Coronary artery (tissue), 2 donors: ENCODE measurements around the gene CHST11.

Source experiments
- DNase-seq: peaks from one replicate; pipeline ENCODE4 v3.0.0-alpha.2; 2017; ENCODE audit warnings: low spot score
- H3K27ac ChIP-seq, 2 donors: fragments of 200-600 bp; sonication (generic); one replicate each; pipeline ENCODE4 v1.5.1; 2016 to 2019
- H3K4me3 ChIP-seq: fragments of 200-600 bp; sonication (generic); 2 replicates; pipeline ENCODE4 v1.5.1; 2016; ENCODE audit warnings: mild to moderate bottlenecking, moderate library complexity
- CTCF ChIP-seq: fragments of 200-600 bp; sonication (generic); IDR thresholded peaks from one replicate; pipeline ENCODE4 v1.5.1; 2019; ENCODE audit warnings: antibody characterized with exemption

Gene CHST11

DNA sequence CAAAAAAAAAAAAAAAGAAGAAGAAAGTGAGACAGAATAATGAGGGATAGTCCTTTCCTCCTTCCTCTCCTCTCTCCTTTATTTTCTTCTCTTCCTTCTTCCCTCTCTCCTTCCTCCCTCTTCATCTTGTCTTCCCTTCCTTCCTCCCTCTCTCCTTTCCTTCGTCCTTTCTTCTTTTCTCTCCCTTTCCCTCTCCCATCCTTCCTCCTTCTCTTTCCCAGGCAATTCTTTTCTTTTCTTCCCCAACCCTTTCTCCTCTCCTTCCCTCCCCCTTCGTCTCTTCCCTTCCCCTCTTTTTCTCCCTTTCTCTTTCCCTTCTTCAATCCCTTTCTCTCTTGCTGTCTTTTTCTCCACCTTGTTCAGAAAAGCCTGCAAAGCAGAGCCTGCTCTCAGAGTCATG, 3.6 kb upstream of the CHST11 start:
- DNase-seq = no peak
- TF ChIP-seq CTCF = no peak
- H3K4me3 ChIP-seq = no peak overlapping the region
- H3K27ac ChIP-seq = no peak overlapping the region

DNA sequence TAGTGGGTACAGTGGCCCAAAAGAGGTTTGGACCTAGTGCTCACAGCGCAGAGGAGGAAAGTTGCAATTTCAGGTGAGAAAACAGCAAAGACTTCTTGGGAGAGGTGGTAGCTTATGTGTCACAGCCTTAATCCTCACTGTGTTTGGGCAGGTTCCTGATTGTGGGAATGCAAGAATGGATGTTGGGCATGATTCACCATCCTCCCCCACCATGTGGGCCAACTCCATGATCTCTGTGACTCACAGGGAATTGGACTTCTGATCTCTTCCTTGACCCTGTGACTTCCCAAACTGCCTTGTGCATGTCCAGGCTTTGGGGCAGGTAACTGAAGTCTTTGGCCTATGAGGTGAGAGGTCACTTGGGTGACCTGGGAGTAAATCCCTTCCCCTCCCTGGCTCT, 1.8 kb upstream of the CHST11 start:
- Histone ChIP-seq H3K27ac (no peak overlapping the region), H3K4me3 (no peak overlapping the region)
- DNase-seq = no peak
- TF ChIP-seq CTCF = no peak

DNA sequence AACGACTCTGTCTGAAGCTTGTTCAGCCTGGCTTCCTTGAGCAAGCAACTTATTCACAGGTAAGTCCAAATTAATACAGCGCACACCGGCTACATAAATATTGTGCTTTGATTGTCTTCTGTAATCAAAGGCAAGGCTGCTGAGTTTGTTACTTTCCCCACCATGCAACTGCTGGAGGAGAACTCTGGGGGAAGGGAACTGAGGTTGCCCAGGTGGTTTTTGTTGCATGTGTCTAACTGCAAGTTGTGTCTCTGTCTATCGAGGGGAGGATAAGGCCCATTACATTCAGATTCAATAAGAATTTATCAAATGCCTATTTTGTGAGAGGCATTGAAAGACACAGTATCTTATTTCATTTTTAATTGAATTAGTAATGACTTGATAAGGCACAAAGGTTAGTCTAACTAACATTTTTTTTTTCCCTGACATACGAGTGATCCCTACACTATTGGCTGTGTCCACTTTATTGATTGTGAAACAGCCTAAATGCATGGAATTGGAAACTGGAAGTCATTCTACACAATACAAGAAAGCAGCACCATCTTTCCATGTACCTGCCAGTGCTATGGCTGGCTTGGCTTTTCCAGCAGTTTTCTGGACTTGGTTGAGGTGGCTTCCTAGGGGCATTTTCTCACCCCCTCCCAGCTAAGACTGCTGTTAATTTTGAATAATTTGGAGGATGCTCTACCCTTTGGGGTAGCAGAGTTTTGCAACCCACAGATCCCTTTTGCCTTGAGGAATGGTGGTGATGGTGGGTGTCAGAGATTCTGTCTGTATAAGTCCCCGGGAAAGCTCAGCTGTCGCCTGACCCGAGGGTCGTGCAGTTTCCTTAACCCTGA, 951 bp upstream of the CHST11 start:
- peak overlapping the region; percentile 90 for H3K4me3 ChIP-seq
- TF ChIP-seq CTCF = no peak
- H3K27ac ChIP-seq = peak overlapping the region; percentile 91 to 94
- no peak for DNase-seq

DNA sequence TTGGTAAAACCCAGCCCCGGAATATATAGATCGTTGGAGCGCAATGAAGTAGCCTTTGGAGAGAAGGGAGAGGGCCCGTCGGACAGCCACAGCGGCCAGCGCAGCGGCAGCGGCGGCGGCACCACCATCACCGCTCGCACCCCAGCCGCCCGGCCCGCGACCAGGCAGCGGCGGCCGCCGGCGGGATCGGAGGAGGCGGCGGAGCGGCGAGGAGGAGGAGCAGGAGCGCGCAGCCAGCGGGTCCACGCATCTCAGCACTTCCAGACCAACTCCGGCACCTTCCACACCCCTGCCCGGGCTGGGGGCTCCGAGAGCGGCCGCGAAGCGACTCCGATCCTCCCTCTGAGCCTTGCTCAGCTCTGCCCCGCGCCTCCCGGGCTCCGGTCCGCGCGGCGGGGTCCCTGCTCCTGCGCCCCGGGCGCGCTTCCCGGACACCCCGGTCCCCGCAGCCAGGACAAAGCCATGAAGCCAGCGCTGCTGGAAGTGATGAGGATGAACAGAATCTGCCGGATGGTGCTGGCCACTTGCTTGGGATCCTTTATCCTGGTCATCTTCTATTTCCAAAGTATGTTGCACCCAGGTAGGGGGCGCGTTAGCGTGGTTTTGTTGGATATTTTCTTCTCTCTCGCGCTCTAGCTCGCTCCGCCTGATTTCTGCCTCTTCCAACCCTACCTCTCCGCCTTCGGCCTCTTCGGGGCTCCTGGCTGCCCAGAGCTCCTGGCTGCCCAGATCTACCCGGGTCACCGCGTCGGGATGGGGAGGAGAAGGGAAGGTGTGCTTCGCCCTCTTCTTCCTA, 400 bp downstream of the CHST11 start:
- Histone ChIP-seq H3K4me3 (peak overlapping the region; percentile 90), H3K27ac (peak overlapping the region; percentile 91 to 94)
- no peak for TF ChIP-seq CTCF
- DNase-seq = peak; percentile 84

DNA sequence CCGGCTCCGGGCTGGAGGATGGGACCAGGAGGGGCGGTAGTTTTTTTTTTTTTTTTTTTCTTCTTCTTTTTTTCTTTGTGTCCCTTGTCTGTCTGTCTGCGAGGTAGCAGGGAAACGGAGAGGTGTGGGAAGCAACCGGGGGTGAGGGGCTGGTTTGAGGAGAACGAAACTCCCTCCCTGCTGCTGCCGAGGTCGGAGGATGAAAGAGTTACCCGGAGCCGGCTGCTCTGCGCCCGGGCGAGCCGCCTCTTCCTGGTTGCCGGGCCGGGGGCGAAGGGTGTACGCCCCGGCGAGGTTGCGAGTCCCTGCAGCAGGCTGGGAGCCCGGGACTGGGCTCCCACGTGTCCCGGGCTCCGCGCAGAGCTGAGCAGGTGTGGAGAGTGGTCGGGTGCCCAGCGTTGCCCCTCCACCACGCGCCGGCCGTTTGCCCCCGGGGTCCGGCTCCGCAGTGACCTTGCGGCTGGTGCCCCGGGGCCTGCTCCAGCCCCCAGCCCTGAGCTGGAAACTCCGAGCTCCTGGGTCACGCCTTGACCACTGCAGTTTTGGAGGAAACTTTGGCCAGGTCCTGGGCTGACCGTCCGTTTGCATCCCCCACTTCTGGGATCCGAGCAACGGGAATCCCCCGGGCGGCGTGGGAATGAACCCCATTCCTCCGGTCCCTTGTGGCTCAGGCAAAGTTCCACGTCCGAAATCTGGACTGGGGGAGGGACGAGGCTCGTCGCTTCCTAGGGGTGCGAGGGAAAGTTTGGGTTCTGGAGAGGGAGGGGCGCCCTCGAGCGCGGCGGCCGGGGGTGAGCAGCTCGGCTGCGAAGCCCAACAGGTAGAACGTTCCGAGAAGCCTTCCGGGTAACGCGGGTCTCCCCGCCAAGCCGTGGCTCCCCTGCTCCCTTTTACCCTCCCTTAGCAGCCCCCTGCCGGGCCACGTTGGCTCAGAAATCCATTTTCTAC, 1.3 kb downstream of the CHST11 start:
- no peak for DNase-seq

More for the DNA sequence above, 1.3 kb downstream of the CHST11 start:
- H3K27ac ChIP-seq = peak overlapping the region; percentile 91 to 94
- H3K4me3 ChIP-seq = peak overlapping the region; percentile 90
- no peak for TF ChIP-seq CTCF
